BJ (cell line): Measurements from ENCODE around the gene OR2C3. TPM values are rescaled to one million over a fixed set of nuclear protein-coding genes. Genes with fewer than 3 reads are reported as not detected.

Experiments used
- CTCF ChIA-PET: fragments of 350-600 bp; formaldehyde crosslinking; extraction: SDS; loops from one replicate; lab custom pipeline; 2021; ENCODE audit warnings: antibody characterized with exemption, inconsistent platforms; lab: Yijun Ruan, JAX
- POLR2A ChIA-PET: fragments of 300-600 bp; sonication (Branson Sonifier 250); formaldehyde crosslinking; extraction: SDS; loops from one replicate; lab custom pipeline; 2021; ENCODE audit warnings: antibody characterized with exemption; lab: Charles Lee
- DNase-seq: peaks from one replicate; pipeline ENCODE4 v3.0.0-alpha.2; 2011; ENCODE audit warnings: low read depth
- H3K27me3 ChIP-seq: 2 replicates; pipeline ENCODE4 v1.6.0; 2011; ENCODE audit warnings: low read length; ENCODE audit not compliant: control insufficient read depth, insufficient read depth
- H3K36me3 ChIP-seq: 2 replicates; pipeline ENCODE4 v1.5.1; 2011; ENCODE audit warnings: low read length; ENCODE audit not compliant: control insufficient read depth, insufficient read depth
- H3K4me3 ChIP-seq: 2 replicates; pipeline ENCODE4 v1.5.1; 2011; ENCODE audit warnings: low read depth, mild to moderate bottlenecking, control low read depth, low read length
- polyA plus RNA-seq: library from polyadenylated mRNA; depleted of rRNA; stranded (reverse); fragments of >200 nt; gene quantifications from 2 replicates; pipeline ENCODE4 v1.2.3, GENCODE V29; 2011
- TF ChIP-seq, protein P1 (sequence below): IDR thresholded peaks from 2 replicates; pipeline ENCODE4 v1.5.1; 2011; ENCODE audit warnings: low read depth, mild to moderate bottlenecking, control low read depth, inconsistent platforms, low read length, moderate library complexity; ENCODE audit not compliant: insufficient read depth

OR2C3 gene
- polyA plus RNA-seq, 1 experiment: not detected

DNA sequence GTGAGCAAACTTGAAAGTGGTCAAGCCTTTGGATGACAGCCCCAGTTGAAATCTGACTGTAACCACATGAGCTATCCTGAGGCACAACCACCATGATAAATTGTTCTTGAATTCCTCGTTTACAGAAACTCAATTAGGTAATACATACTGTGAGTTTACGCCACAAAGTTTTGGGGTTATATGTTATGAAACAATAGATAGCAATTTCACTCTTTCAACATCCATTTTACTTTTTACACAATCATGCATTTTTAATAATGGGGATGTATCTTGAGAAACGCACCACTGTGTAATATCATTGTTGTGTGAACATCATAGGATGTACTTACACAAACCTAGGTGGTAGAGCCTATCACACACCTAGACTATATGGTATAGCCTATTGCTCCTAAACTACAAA is 35.4 kb downstream of the OR2C3 start:
- TF ChIP-seq, protein P1, sequence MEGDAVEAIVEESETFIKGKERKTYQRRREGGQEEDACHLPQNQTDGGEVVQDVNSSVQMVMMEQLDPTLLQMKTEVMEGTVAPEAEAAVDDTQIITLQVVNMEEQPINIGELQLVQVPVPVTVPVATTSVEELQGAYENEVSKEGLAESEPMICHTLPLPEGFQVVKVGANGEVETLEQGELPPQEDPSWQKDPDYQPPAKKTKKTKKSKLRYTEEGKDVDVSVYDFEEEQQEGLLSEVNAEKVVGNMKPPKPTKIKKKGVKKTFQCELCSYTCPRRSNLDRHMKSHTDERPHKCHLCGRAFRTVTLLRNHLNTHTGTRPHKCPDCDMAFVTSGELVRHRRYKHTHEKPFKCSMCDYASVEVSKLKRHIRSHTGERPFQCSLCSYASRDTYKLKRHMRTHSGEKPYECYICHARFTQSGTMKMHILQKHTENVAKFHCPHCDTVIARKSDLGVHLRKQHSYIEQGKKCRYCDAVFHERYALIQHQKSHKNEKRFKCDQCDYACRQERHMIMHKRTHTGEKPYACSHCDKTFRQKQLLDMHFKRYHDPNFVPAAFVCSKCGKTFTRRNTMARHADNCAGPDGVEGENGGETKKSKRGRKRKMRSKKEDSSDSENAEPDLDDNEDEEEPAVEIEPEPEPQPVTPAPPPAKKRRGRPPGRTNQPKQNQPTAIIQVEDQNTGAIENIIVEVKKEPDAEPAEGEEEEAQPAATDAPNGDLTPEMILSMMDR: no peak
- no peak for DNase-seq
- ChIA-PET CTCF (no interaction called here), POLR2A (no interaction called here)
- H3K27me3 ChIP-seq: no peaks in the 10 kb centered on the region
- no peak overlapping the region for H3K4me3 ChIP-seq
- no peaks in the 10 kb centered on the region for H3K36me3 ChIP-seq

DNA sequence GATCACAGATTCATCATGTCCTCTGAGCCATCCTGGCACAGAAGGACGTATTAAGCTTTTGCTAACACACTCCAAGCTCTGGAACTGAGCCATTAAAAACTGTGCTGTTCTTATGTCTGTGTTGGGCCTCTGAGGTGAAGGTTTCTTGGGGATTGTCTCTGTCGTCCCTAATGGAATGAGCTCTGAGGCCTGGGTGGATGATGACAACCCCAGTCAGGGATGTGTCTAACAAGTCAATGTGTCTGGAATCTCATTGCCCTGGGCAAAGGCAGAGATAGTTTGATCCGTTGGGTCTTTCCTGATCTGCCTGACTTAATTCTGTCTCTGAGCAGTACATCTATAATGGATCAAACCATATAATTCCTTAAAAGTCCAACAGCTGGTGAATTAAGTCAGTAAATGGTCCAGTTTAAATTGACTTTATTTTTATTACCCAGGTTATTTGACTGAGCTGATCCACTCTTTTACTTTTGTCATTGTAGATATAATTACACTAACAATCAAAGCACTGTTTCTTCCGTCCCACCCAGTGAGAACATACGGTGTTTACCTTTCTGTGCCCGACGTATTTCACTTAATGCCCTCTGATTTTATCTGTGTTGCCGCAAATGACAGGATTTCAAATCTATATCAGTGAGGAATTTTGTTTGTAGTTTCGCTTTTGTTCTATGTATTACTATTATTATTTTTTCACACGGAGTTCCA is 39.5 kb downstream of the OR2C3 start:
- Histone ChIP-seq H3K27me3 (no peaks in the 10 kb centered on the region), H3K4me3 (no peak overlapping the region), H3K36me3 (no peaks in the 10 kb centered on the region)
- CTCF ChIA-PET: no interaction called here
- TF ChIP-seq, protein P1: no peak
- POLR2A ChIA-PET: no interaction called here
- no peak for DNase-seq

DNA sequence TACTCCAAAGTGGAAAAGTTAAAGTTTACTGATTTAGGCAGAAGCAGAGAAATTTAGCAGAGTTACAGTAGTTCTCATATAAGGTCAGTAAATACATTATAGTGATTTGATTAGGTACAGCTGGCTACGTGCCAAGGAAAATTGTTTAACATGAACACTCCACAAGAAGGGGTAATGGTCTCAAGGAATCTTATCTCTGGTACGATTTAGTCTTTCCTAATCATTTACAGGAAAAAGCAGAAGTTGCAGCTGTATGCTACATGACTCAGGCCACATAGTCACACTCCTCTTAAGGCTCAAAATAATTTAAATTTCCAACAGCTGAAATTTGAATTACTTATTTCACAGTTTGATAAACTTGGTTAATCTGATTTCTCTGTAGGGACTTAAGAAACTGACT is 41.5 kb downstream of the OR2C3 start:
- TF ChIP-seq, protein P1: no peak
- CTCF ChIA-PET: no interaction called here

DNA sequence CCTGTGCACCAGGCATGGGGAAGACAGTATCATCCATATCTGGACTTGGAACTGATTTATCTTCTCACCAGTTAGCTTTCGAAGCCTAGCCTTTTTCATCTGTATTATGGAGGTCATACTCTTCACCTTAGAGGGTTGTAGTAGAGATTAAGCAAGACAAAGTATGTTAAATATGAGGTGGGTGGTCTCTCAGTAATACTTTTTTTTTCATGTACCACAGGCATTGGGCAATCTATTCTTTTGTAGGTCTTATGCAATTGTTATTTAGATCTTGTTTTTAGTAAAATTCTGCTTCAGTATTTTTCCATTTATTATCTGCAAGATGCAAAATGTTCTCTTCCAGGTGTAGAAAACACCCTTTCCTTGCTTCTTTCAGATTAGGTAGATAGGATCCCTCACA is 43.1 kb downstream of the OR2C3 start:
- DNase-seq: no peak
- H3K36me3 ChIP-seq: no peaks in the 10 kb centered on the region
- no peaks in the 10 kb centered on the region for H3K27me3 ChIP-seq
- ChIA-PET POLR2A (no interaction called here), CTCF (no interaction called here)
- TF ChIP-seq, protein P1: no peak
- H3K4me3 ChIP-seq: no peak overlapping the region

More for the DNA sequence above, 41.5 kb downstream of the OR2C3 start:
- POLR2A ChIA-PET: no interaction called here
- H3K36me3 ChIP-seq: no peaks in the 10 kb centered on the region
- no peak for DNase-seq
- H3K4me3 ChIP-seq: no peak overlapping the region
- no peaks in the 10 kb centered on the region for H3K27me3 ChIP-seq

DNA sequence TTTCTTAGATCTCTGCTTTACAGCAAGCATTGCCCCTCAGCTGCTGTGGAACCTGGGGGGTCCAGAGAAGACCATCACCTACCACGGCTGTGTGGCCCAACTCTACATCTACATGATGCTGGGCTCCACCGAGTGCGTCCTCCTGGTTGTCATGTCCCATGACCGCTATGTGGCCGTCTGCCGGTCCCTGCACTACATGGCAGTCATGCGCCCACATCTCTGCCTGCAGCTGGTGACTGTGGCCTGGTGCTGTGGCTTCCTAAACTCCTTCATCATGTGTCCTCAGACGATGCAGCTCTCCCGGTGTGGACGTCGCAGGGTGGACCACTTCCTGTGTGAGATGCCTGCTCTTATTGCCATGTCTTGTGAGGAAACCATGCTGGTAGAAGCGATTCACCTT is 44.9 kb downstream of the OR2C3 start:
- DNase-seq: no peak
- no peak overlapping the region for H3K4me3 ChIP-seq
- CTCF ChIA-PET: no interaction called here
- H3K27me3 ChIP-seq: no peaks in the 10 kb centered on the region
- TF ChIP-seq, protein P1: no peak
- H3K36me3 ChIP-seq: no peaks in the 10 kb centered on the region
- POLR2A ChIA-PET: no interaction called here
